Fibroblast of the aortic adventitia (primary cell): ENCODE data around the gene ERCC1. TPM values are rescaled to one million over a fixed set of nuclear protein-coding genes. Genes with fewer than 3 reads are reported as not detected.

ENCODE experiments used
- DNase-seq: peaks from one replicate; pipeline ENCODE4 v3.0.0-alpha.2; 2010; ENCODE audit warnings: low read depth
- H3K4me3 ChIP-seq: 2 replicates; pipeline ENCODE4 v1.5.1; 2011; ENCODE audit warnings: low read depth, mild to moderate bottlenecking, control low read depth, low read length, moderate library complexity
- total RNA-seq: library from RNA; depleted of rRNA; stranded (reverse); fragments of >200 nt; gene quantifications from 2 replicates; pipeline ENCODE4 v1.2.3, GENCODE V29; 2012; ENCODE audit warnings: low replicate concordance
- TF ChIP-seq, protein P1 (sequence below): IDR thresholded peaks from 2 replicates; pipeline ENCODE4 v1.5.1; 2011; ENCODE audit warnings: mild to moderate bottlenecking, low read length, control low read depth, inconsistent platforms; ENCODE audit not compliant: insufficient read depth

The ERCC1 gene
- total RNA-seq, 1 donor: 109 TPM

- no peak overlapping the region for H3K4me3 ChIP-seq
- peak; percentile 83 for DNase-seq
- TF ChIP-seq, protein P1, sequence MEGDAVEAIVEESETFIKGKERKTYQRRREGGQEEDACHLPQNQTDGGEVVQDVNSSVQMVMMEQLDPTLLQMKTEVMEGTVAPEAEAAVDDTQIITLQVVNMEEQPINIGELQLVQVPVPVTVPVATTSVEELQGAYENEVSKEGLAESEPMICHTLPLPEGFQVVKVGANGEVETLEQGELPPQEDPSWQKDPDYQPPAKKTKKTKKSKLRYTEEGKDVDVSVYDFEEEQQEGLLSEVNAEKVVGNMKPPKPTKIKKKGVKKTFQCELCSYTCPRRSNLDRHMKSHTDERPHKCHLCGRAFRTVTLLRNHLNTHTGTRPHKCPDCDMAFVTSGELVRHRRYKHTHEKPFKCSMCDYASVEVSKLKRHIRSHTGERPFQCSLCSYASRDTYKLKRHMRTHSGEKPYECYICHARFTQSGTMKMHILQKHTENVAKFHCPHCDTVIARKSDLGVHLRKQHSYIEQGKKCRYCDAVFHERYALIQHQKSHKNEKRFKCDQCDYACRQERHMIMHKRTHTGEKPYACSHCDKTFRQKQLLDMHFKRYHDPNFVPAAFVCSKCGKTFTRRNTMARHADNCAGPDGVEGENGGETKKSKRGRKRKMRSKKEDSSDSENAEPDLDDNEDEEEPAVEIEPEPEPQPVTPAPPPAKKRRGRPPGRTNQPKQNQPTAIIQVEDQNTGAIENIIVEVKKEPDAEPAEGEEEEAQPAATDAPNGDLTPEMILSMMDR: no peak
These were observed 23.2 kb upstream of the ERCC1 start for GRCh38 chr19:45446944-45447343.

- TF ChIP-seq, protein P1: peak; percentile 23
- H3K4me3 ChIP-seq: no peak overlapping the region
- peak; percentile 56 for DNase-seq
These were observed 22.6 kb upstream of the ERCC1 start for GRCh38 chr19:45446295-45446694.

DNA sequence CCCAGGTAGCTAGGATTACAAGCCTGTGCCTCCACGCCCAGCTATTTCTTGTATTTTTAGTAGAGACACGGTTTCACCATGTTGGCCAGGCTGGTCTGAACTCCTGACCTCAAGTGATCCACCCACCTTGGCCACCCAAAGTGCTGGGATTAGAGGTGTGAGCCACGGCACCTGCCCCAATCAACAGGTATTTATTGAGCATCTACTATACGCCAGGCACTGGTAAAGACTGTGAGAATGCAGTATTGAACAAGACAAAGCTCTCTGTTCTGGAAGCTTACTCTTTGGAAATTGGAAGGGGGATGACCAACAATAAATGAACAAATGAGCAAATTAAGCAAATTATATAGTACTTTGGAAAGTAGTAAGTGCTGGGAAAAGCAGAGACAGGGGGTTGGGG is 21.4 kb upstream of the ERCC1 start:
- TF ChIP-seq, protein P1: no peak
- no peak overlapping the region for H3K4me3 ChIP-seq
- DNase-seq: no peak

DNA sequence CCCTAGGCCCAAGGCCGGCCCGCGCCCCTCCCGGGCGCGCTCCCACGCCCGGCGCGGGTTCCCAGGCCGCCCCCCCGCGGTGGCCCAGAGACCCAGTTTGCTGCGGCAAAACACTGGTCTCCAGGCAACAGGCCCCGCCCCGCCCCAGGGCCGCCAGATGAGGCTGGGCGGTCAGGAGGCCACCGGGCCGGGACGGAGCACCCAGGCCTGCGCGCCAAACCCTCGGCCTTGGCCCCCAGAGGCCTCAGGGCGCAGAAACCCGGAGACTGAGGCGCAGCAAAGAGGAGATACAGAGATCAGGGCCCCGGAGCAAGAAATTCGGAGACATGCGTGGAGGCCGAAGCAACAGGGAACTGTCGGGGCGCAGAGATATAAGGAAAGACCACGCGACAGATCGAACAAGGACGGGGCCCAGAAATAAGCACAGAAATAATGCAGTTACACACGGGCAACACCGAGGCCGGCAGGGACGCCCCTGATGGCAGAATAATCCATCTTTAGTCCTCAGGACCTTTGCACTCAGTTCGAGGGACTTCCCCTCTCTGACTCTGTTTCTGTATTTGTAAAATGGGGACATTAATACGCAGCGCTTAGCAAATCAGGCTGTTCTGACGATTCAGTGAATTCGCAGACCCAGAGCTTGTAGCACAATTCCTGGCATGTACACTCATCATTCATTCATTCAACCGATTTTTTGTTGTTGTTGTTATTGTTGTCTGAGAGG is 20.8 kb upstream of the ERCC1 start:
- DNase-seq: peak; percentile 64

GRCh38 chr19:45443462-45444317 is 20.0 kb upstream of the ERCC1 start:
- TF ChIP-seq, protein P1: no peak
- peak; percentile 81 for DNase-seq
- peak overlapping the region; percentile 59 for H3K4me3 ChIP-seq

More for the DNA sequence above, 20.8 kb upstream of the ERCC1 start:
- TF ChIP-seq, protein P1: no peak
- H3K4me3 ChIP-seq: peak overlapping the region; percentile 31

GRCh38 chr19:45442778-45443461 is 19.2 kb upstream of the ERCC1 start:
- TF ChIP-seq, protein P1: no peak
- peak overlapping the region; percentile 59 for H3K4me3 ChIP-seq
- DNase-seq: peak; percentile 27
